HL-60 (cell line): Measurements from ENCODE around the gene DYNC2LI1.

ENCODE experiments used
- DNase-seq, 2 experiments: peaks; one replicate each; pipeline ENCODE4 v3.0.0-alpha.2; 2010 to 2020; ENCODE audit warnings: low read depth in 1 of 2, low spot score in 1 of 2
- H3K27ac ChIP-seq: fragments of 250-450 bp; sonication (Bioruptor Pico); replicated peaks from 2 replicates; pipeline ENCODE4 v1.5.1; 2020; ENCODE audit warnings: mild to moderate bottlenecking, moderate library complexity
- H3K27me3 ChIP-seq: fragments of 250-450 bp; sonication (Bioruptor Pico); 2 replicates; pipeline ENCODE4 v1.5.1; 2021; ENCODE audit warnings: mild to moderate bottlenecking, moderate library complexity; ENCODE audit not compliant: insufficient read depth, poor library complexity, severe bottlenecking
- H3K4me3 ChIP-seq: replicated peaks from 2 replicates; pipeline ENCODE4 v1.5.1; 2011; ENCODE audit warnings: mild to moderate bottlenecking, control low read depth, low read length; ENCODE audit not compliant: insufficient read depth
- CTCF ChIP-seq: IDR thresholded peaks from one replicate; pipeline ENCODE4 v1.5.1; 2011; ENCODE audit warnings: low read length, control low read depth, inconsistent platforms; ENCODE audit not compliant: insufficient read depth
- GABPA ChIP-seq: IDR thresholded peaks from 2 replicates; pipeline ENCODE4 v1.6.1; 2012; ENCODE audit warnings: low read depth
- POLR2AphosphoS5 ChIP-seq: IDR thresholded peaks from 2 replicates; pipeline ENCODE4 v1.6.1; 2012; ENCODE audit warnings: low read depth
- REST ChIP-seq: IDR thresholded peaks from 2 replicates; pipeline ENCODE4 v1.6.1; 2012; ENCODE audit warnings: low read depth; ENCODE audit not compliant: insufficient replicate concordance
- SPI1 ChIP-seq: IDR thresholded peaks from 2 replicates; pipeline ENCODE4 v1.6.1; 2012; ENCODE audit warnings: low read depth, mild to moderate bottlenecking, borderline replicate concordance

DYNC2LI1 gene

GRCh38 chr2:43758739-43759138 is 15.1 kb upstream of the DYNC2LI1 start:
- TF ChIP-seq POLR2AphosphoS5 (no peak), CTCF (no peak), SPI1 (no peak), REST (no peak), GABPA (no peak)
- H3K27me3 ChIP-seq = peaks cover 2% of the 10 kb centered on the region
- DNase-seq = no peak
- H3K4me3 ChIP-seq = no peak overlapping the region
- H3K27ac ChIP-seq = no peak overlapping the region

GRCh38 chr2:43759195-43759594 is 14.6 kb upstream of the DYNC2LI1 start:
- Histone ChIP-seq H3K27ac (no peak overlapping the region), H3K4me3 (no peak overlapping the region), H3K27me3 (peaks cover 2% of the 10 kb centered on the region)
- DNase-seq = no peak
- TF ChIP-seq SPI1 = no peak
- TF ChIP-seq GABPA = no peak
- no peak for TF ChIP-seq CTCF
- no peak for TF ChIP-seq REST
- no peak for TF ChIP-seq POLR2AphosphoS5

GRCh38 chr2:43762286-43762685 is 11.6 kb upstream of the DYNC2LI1 start:
- DNase-seq = no peak
- TF ChIP-seq SPI1 = no peak
- TF ChIP-seq REST = no peak
- no peak for TF ChIP-seq GABPA
- TF ChIP-seq POLR2AphosphoS5 = no peak
- no peak overlapping the region for H3K4me3 ChIP-seq
- H3K27me3 ChIP-seq = peaks cover 4% of the 10 kb centered on the region
- no peak overlapping the region for H3K27ac ChIP-seq
